ENCODE data around the gene UVSSA. TPM values are rescaled to one million over a fixed set of nuclear protein-coding genes. Genes with fewer than 3 reads are reported as not detected.
A peak's percentile ranks its signal among the peaks of the same experiment; 100 is the strongest.

The UVSSA gene
- total RNA-seq, 2 donors from 2014 or later: 18.2 to 26.0 TPM

GRCh38 chr4:1350169-1350520 is 3.1 kb downstream of the UVSSA start:
- ATAC-seq (no peak), DNase-seq (no peak)
- Histone ChIP-seq H3K9me3 (no peaks in the 10 kb centered on the region), H3K36me3 (replicated peaks in 1 of 2; ENCODE audit: insufficient read depth in 1 of 2, low read depth in 2 of 2) (peaks cover 0 to 2% of the 10 kb centered on the region in 2 donors), H3K27ac (no peak overlapping the region), H3K4me1 (peaks cover 32% of the 10 kb centered on the region), H3K4me3 (no peak overlapping the region), H3K27me3 (no peaks in the 10 kb centered on the region)
- TF ChIP-seq POLR2A (IDR thresholded peaks at IDR 0.05): no peak
- TF ChIP-seq CTCF (IDR thresholded peaks at IDR 0.05): no peak
- intact Hi-C loops (cut with DNase I): loop anchor here (5.0 to 10.0 kb wide), 2 partner anchors 275 to 372 kb away; partner anchors contain the start of genes TACC3 and TMEM129
- 73 to 83% methylated on average over 5 of the region's 5 CpGs for WGBS, 2 donors

- ATAC-seq (peak; percentile 34), DNase-seq (peak; percentile 88 to 91 (median 90))
- 14 to 30% methylated on average over 16 to 24 of the region's 24 CpGs for WGBS, 2 donors
- H3K4me3 ChIP-seq: no peak overlapping the region
- H3K27me3 ChIP-seq: no peaks in the 10 kb centered on the region
- peak overlapping the region in 1 of 4 donors; percentile 44 for H3K27ac ChIP-seq
- H3K36me3 ChIP-seq (replicated peaks in 1 of 2; ENCODE audit: insufficient read depth in 1 of 2, low read depth in 2 of 2): peaks cover 0 to 5% of the 10 kb centered on the region in 2 donors
- peaks cover 22% of the 10 kb centered on the region for H3K4me1 ChIP-seq
- peak; percentile 90 to 94 (median 92) for TF ChIP-seq CTCF (IDR thresholded peaks at IDR 0.05)
- TF ChIP-seq POLR2A (IDR thresholded peaks at IDR 0.05): no peak
- intact Hi-C loops (cut with DNase I): loop anchor here (5.0 to 10.0 kb wide), 2 partner anchors 273 to 370 kb away; partner anchors contain the start of genes TACC3 and TMEM129
- no peaks in the 10 kb centered on the region for H3K9me3 ChIP-seq
Measured at GRCh38 chr4:1351854-1352566, 5.0 kb downstream of the UVSSA start.

GRCh38 chr4:1352567-1352900 is 5.5 kb downstream of the UVSSA start:
- Histone ChIP-seq H3K27me3 (no peaks in the 10 kb centered on the region), H3K4me3 (no peak overlapping the region), H3K9me3 (no peaks in the 10 kb centered on the region), H3K27ac (no peak overlapping the region), H3K4me1 (peaks cover 22% of the 10 kb centered on the region), H3K36me3 (replicated peaks in 1 of 2; ENCODE audit: insufficient read depth in 1 of 2, low read depth in 2 of 2) (peaks cover 0 to 5% of the 10 kb centered on the region in 2 donors)
- TF ChIP-seq POLR2A (IDR thresholded peaks at IDR 0.05): no peak
- no peak for TF ChIP-seq CTCF (IDR thresholded peaks at IDR 0.05)
- WGBS, 2 donors: 72 to 89% methylated on average over 3 to 12 of the region's 12 CpGs
- ATAC-seq (no peak), DNase-seq (no peak)
- intact Hi-C loops (cut with DNase I): loop anchor here (5.0 to 10.0 kb wide), 2 partner anchors 272 to 370 kb away; partner anchors contain the start of genes TACC3 and TMEM129

GRCh38 chr4:1353186-1354055 is 6.4 kb downstream of the UVSSA start:
- H3K27me3 ChIP-seq: no peaks in the 10 kb centered on the region
- no peak overlapping the region for H3K4me3 ChIP-seq
- TF ChIP-seq POLR2A (IDR thresholded peaks at IDR 0.05): no peak
- TF ChIP-seq CTCF (IDR thresholded peaks at IDR 0.05): no peak
- no peak overlapping the region for H3K27ac ChIP-seq
- ATAC-seq: no peak
- 89 to 96% methylated on average over 5 to 28 of the region's 30 CpGs for WGBS, 2 donors
- no peak for DNase-seq
- peaks cover 0 to 5% of the 10 kb centered on the region in 2 donors for H3K36me3 ChIP-seq (replicated peaks in 1 of 2; ENCODE audit: insufficient read depth in 1 of 2, low read depth in 2 of 2)
- peaks cover 14% of the 10 kb centered on the region for H3K4me1 ChIP-seq
- no peaks in the 10 kb centered on the region for H3K9me3 ChIP-seq
- intact Hi-C loops (cut with DNase I): loop anchor here (5.0 to 10.0 kb wide), 2 partner anchors 271 to 369 kb away; partner anchors contain the start of genes TACC3 and TMEM129

All from body of pancreas (tissue), 4 donors.